Measurements from ENCODE around the gene CADM1. TPM values are rescaled to one million over a fixed set of nuclear protein-coding genes. Genes with fewer than 3 reads are reported as not detected.

CADM1 gene
- total and polyA plus RNA-seq, 9 donors: 6.6 to 61.2 (median 17.2) TPM

DNA sequence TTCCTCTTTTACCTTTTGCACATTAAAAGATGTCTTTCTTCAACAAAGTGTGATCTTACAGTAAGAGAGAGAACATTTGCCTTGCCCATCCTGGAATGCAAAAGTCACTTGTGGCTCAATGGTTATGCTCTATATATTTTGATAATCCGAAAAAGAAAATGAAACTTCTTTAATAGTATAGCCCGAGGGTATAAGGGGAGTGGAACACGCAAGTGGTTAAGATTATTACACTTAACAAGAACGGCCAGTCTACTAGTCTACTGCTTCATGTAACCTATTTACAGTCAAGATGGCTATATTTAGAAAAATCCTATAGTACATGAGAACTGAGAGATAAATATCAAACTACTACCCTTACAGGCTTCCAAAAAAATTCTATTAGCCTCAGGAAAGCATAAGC lies 86.1 kb downstream of the CADM1 start:
- no peaks in the 10 kb centered on the region for H3K27me3 ChIP-seq
- H3K9me3 ChIP-seq: no peaks in the 10 kb centered on the region
- TF ChIP-seq, protein P1, sequence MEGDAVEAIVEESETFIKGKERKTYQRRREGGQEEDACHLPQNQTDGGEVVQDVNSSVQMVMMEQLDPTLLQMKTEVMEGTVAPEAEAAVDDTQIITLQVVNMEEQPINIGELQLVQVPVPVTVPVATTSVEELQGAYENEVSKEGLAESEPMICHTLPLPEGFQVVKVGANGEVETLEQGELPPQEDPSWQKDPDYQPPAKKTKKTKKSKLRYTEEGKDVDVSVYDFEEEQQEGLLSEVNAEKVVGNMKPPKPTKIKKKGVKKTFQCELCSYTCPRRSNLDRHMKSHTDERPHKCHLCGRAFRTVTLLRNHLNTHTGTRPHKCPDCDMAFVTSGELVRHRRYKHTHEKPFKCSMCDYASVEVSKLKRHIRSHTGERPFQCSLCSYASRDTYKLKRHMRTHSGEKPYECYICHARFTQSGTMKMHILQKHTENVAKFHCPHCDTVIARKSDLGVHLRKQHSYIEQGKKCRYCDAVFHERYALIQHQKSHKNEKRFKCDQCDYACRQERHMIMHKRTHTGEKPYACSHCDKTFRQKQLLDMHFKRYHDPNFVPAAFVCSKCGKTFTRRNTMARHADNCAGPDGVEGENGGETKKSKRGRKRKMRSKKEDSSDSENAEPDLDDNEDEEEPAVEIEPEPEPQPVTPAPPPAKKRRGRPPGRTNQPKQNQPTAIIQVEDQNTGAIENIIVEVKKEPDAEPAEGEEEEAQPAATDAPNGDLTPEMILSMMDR (IDR thresholded peaks at IDR 0.05): no peak
- TF ChIP-seq EP300 (IDR thresholded peaks at IDR 0.05) (no peak), POLR2A (IDR thresholded peaks at IDR 0.05) (no peak)
- no peaks in the 10 kb centered on the region for H3K4me1 ChIP-seq (ENCODE audit: insufficient read depth)
- no peak for DNase-seq
- 92 to 96% (median 93%) methylated on average over 4 of the region's 4 CpGs for WGBS, 3 donors
- H3K4me3 ChIP-seq: no peak overlapping the region
- intact Hi-C loops (cut with DNase I): no loop called here
- H3K27ac ChIP-seq: no peak overlapping the region
- no peaks in the 10 kb centered on the region for H3K36me3 ChIP-seq

DNA sequence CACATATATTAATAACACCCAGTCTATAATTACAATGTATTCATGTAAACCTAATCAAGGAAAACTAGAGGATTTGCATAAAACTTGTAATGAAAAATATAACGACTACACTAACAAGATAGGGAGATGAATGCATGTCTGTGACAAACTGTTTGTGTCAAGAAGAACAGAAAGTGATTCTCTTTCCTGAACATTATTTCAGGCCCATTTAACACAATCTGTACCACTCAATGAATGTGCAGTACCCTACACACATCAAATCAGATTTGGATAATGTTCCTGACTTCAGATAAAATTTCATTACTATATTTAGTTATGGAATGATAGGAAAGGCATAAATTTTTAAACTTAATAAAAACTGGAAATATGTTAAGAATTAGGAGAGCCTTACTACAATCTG lies 93.1 kb downstream of the CADM1 start:
- no peak for TF ChIP-seq POLR2A (IDR thresholded peaks at IDR 0.05)
- no peak for TF ChIP-seq EP300 (IDR thresholded peaks at IDR 0.05)
- TF ChIP-seq, protein P1 (IDR thresholded peaks at IDR 0.05): no peak
- H3K9me3 ChIP-seq: no peaks in the 10 kb centered on the region
- H3K27ac ChIP-seq: no peak overlapping the region
- no peak for DNase-seq
- H3K27me3 ChIP-seq: no peaks in the 10 kb centered on the region
- 85 to 95% (median 91%) methylated on average over 1 of the region's 1 CpG for WGBS, 3 donors
- intact Hi-C loops (cut with DNase I): no loop called here
- no peak overlapping the region for H3K4me3 ChIP-seq
- no peaks in the 10 kb centered on the region for H3K36me3 ChIP-seq
- peaks cover 8% of the 10 kb centered on the region for H3K4me1 ChIP-seq (ENCODE audit: insufficient read depth)

GRCh38 chr11:115409691-115410220 lies 94.5 kb downstream of the CADM1 start:
- WGBS, 3 donors: 8 to 19% (median 11%) methylated on average over 4 of the region's 4 CpGs
- Histone ChIP-seq H3K9me3 (no peaks in the 10 kb centered on the region), H3K27ac (no peak overlapping the region), H3K27me3 (no peaks in the 10 kb centered on the region), H3K36me3 (no peaks in the 10 kb centered on the region), H3K4me3 (no peak overlapping the region), H3K4me1 (ENCODE audit: insufficient read depth) (peaks cover 8% of the 10 kb centered on the region)
- TF ChIP-seq, protein P1 (IDR thresholded peaks at IDR 0.05): no peak
- no peak for TF ChIP-seq EP300 (IDR thresholded peaks at IDR 0.05)
- no peak for TF ChIP-seq POLR2A (IDR thresholded peaks at IDR 0.05)
- intact Hi-C loops (cut with DNase I): no loop called here
- DNase-seq: no peak

DNA sequence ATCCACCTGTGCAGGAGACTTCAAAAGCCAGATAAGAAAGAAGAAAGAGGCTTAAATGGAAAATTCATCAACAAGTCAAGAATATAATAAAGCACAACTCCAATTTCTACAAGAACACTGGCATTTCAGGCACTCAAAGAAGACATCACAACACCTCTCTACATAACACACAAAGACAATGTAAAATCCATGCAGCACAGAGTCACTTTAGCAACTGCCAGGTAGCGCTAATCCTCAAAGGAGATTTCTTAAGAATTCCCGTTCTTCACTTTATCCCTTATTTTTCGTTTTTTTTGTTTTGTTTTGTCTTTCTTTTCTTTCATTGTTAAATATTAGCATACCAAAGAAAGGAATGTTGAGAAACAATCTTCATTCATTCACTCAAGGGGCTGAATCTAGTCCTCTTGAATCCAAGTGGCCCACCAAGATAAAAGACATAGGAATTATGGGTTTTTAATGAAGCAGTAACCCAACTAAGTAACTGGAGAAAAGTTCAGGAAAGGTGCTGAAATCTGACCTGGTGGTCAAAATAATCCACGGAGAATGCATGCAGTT lies 95.0 kb downstream of the CADM1 start:
- WGBS, 3 donors: 4 to 17% (median 6%) methylated on average over 4 of the region's 4 CpGs
- no peak for DNase-seq
- H3K27me3 ChIP-seq: no peaks in the 10 kb centered on the region
- no peak overlapping the region for H3K4me3 ChIP-seq
- H3K27ac ChIP-seq: no peak overlapping the region
- intact Hi-C loops (cut with DNase I): no loop called here
- no peaks in the 10 kb centered on the region for H3K36me3 ChIP-seq
- TF ChIP-seq EP300 (IDR thresholded peaks at IDR 0.05) (no peak), POLR2A (IDR thresholded peaks at IDR 0.05) (no peak)
- TF ChIP-seq, protein P1 (IDR thresholded peaks at IDR 0.05): no peak
- H3K9me3 ChIP-seq: no peaks in the 10 kb centered on the region
- peaks cover 8% of the 10 kb centered on the region for H3K4me1 ChIP-seq (ENCODE audit: insufficient read depth)
